ENCODE results near the gene PEX7. TPM values are rescaled to one million over a fixed set of nuclear protein-coding genes. Genes with fewer than 3 reads are reported as not detected.
"Not testable (repeated sequence)": the region's sequence is repeated elsewhere in the genome, so short reads cannot be mapped to it uniquely, and the experiment has no call there.

The PEX7 gene
- total RNA-seq, 2 donors from 2014 or later, result 4.2 to 6.1 TPM

DNA sequence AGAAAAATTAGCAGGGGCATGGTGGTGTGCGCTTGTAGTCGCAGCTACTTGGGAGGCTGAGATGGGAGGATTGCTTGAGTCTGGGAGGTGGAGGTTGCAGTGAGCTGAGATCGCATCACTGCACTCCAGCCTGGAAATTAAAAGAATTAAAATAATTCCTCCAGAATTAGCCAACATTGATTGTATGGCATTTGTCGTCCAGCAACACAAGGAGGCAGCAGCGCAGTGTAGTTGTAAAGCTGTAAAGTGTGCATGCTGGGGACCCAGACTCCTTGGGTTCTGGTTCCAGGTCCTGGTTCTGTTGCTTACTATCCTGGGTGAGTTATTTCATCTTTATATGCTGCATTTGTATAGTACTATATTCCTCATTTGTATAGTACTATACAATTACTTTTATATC, 41.4 kb downstream of the PEX7 start:
- no peak for DNase-seq (ENCODE audit: low spot score in 2 of 2)
- H3K9me3 Mint-ChIP-seq, result no peaks in the 10 kb centered on the region
- no peak overlapping the region for H3K27ac Mint-ChIP-seq
- no peak for ATAC-seq
- H3K36me3 Mint-ChIP-seq, result no peaks in the 10 kb centered on the region

- Mint-ChIP-seq H3K27ac (no peak overlapping the region), H3K9me3 (no peaks in the 10 kb centered on the region), H3K36me3 (peaks cover 0 to 5% of the 10 kb centered on the region in 2 donors)
- ATAC-seq (no peak), DNase-seq (ENCODE audit: low spot score in 2 of 2) (no peak)
These were observed 42.3 kb downstream of the PEX7 start for GRCh38 chr6:136864676-136865075.

DNA sequence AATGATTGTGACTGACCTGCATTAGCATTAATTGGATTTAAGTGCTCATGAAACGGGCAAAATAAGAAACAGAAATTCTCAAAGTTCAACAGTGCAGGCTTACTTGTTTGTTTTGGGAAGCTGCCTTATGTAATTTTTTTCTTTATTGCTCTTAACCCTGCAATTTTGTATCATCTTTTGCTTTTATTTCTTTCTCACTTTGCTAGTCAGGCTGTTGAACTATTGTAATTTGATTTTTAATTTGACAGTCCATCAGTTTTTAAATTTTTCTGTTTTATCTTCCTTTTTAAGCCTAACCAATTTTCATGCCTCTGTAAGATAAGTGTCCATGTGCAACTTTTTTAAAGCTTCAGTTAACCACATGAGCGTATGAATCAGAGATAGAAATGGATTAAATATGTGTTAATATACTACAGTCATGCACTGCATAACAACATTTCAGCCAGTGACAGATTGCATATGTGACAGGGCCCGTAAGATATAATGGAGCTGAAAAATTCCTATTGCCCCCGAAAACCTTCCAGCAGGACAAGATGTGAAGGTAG, 44.6 kb downstream of the PEX7 start:
- ATAC-seq, result no peak
- H3K9me3 Mint-ChIP-seq, result no peaks in the 10 kb centered on the region
- peaks cover 0 to 7% of the 10 kb centered on the region in 2 donors for H3K36me3 Mint-ChIP-seq
- H3K27ac Mint-ChIP-seq, result no peak overlapping the region
- DNase-seq (ENCODE audit: low spot score in 2 of 2), result no peak

GRCh38 chr6:136869451-136869850, 47.1 kb downstream of the PEX7 start:
- DNase-seq (ENCODE audit: low spot score in 2 of 2), result no peak
- no peak for ATAC-seq
- Mint-ChIP-seq H3K9me3 (peaks cover 0 to 4% of the 10 kb centered on the region in 2 donors), H3K27ac (no peak overlapping the region), H3K36me3 (peaks cover 13 to 30% of the 10 kb centered on the region in 2 donors)

GRCh38 chr6:136873748-136874147, 51.4 kb downstream of the PEX7 start:
- no peak overlapping the region for H3K27ac Mint-ChIP-seq
- DNase-seq (ENCODE audit: low spot score in 2 of 2), result no peak
- peaks cover 0 to 4% of the 10 kb centered on the region in 2 donors for H3K9me3 Mint-ChIP-seq
- peaks cover 23 to 56% of the 10 kb centered on the region in 2 donors for H3K36me3 Mint-ChIP-seq
- ATAC-seq, result no peak

DNA sequence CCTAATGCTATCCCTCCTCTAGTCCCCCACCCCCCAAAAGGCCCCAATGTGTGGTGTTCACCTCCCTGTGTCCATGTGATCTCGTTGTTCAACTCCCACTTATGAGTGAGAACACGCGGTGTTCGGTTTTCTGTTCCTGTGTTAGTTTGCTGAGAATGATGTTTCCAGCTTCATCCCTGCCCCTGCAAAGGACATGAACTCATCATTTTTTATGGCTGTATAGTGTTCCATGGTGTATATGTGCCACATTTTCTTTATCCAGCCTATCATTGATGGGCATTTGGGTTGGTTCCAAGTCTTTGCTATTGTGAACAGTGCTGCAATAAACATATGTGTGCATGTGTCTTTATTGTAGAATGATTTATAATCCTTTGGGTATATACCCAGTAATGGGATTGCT, 54.1 kb downstream of the PEX7 start:
- ATAC-seq; DNase-seq (ENCODE audit: low spot score in 2 of 2); H3K9me3 Mint-ChIP-seq; H3K27ac Mint-ChIP-seq: not testable (repeated sequence)
- H3K36me3 Mint-ChIP-seq, result peaks cover 23 to 49% of the 10 kb centered on the region in 2 donors

- Mint-ChIP-seq H3K9me3 (no peaks in the 10 kb centered on the region), H3K36me3 (peaks cover 10 to 19% of the 10 kb centered on the region in 2 donors), H3K27ac (no peak overlapping the region)
- ATAC-seq (no peak), DNase-seq (ENCODE audit: low spot score in 2 of 2) (no peak)
These were observed 58.5 kb downstream of the PEX7 start for GRCh38 chr6:136880748-136881460.

DNA sequence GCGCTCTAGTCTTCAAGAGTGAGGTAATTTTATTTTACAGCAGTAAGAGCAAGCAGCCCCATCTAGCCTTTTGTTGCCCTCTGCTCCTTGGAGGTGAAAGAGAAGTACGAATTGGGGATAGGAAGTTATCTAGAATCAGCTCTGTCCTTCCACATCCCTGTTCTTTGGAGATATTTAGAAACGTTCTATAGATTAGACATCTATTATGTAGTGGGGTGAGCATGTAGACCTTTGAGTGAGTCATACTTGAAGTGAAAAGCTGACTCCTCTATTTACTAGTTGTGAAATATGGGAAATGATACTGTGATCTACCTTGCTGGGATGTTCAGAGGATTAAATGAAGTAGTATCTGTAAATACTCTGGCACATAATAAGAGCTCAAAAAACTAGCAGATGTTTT, 63.7 kb downstream of the PEX7 start:
- no peaks in the 10 kb centered on the region for H3K36me3 Mint-ChIP-seq

DNA sequence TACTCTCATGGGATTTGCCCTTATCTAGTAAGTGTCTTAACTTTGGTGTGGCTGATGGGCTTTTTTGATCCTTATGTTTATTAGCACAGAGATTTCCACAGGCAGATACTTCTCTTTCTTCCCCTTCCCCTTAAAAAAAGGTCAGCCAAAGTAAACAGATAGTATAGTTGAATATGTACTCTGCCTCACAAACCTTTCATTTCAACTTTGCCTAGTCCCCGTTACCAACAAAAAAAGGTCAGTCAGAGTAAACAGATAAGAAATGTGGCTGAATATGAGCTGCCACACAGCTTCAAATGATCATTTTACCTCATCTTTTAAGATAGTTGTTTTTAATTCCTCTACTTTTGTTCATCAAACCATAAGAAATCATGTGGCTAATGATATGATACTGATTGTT, 65.6 kb downstream of the PEX7 start:
- H3K27ac Mint-ChIP-seq, result no peak overlapping the region
- H3K36me3 Mint-ChIP-seq, result no peaks in the 10 kb centered on the region
- DNase-seq (ENCODE audit: low spot score in 2 of 2) (no peak), ATAC-seq (no peak)
- no peaks in the 10 kb centered on the region for H3K9me3 Mint-ChIP-seq

More for the DNA sequence above, 63.7 kb downstream of the PEX7 start:
- Mint-ChIP-seq H3K27ac (no peak overlapping the region), H3K9me3 (no peaks in the 10 kb centered on the region)
- no peak for DNase-seq (ENCODE audit: low spot score in 2 of 2)
- ATAC-seq, result peak in 1 of 2 donors; percentile 58

GRCh38 chr6:136889271-136890193, 67.1 kb downstream of the PEX7 start:
- DNase-seq (ENCODE audit: low spot score in 2 of 2) (no peak), ATAC-seq (no peak)
- no peaks in the 10 kb centered on the region for H3K36me3 Mint-ChIP-seq
- no peaks in the 10 kb centered on the region for H3K9me3 Mint-ChIP-seq
- no peak overlapping the region for H3K27ac Mint-ChIP-seq

GRCh38 chr6:136890194-136890839, 67.9 kb downstream of the PEX7 start:
- DNase-seq (ENCODE audit: low spot score in 2 of 2) (no peak), ATAC-seq (no peak)
- no peaks in the 10 kb centered on the region for H3K36me3 Mint-ChIP-seq
- H3K27ac Mint-ChIP-seq, result peak overlapping the region in 1 of 2 donors; percentile 2
- no peaks in the 10 kb centered on the region for H3K9me3 Mint-ChIP-seq

GRCh38 chr6:136890986-136891385, 68.6 kb downstream of the PEX7 start:
- peak in 1 of 2 donors; percentile 20 for ATAC-seq

DNA sequence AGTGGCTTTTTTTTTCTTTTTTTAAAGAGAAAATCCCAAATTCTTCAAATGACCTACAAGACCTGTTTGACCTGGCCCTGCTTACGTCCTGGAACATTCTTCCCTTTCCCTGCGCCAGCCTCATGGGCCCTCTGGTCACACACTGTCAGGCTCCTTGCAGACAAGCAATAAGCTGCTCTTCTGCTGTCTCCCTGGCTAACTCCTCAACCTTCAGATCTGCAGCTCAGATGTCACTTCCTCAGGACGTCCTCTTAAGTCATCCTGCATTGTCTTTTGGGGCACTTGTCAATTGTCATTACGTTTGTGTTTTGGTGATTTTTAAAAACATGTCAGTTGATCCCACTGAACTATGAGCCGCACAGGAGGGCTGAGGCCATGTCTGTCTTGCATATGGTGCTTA, 70.8 kb downstream of the PEX7 start:
- no peak for ATAC-seq
- DNase-seq (ENCODE audit: low spot score in 2 of 2), result no peak
- Mint-ChIP-seq H3K36me3 (no peaks in the 10 kb centered on the region), H3K27ac (peak overlapping the region in 1 of 2 donors; percentile 12), H3K9me3 (no peaks in the 10 kb centered on the region)

More at GRCh38 chr6:136890986-136891385, 68.6 kb downstream of the PEX7 start:
- no peaks in the 10 kb centered on the region for H3K9me3 Mint-ChIP-seq
- H3K36me3 Mint-ChIP-seq, result no peaks in the 10 kb centered on the region
- DNase-seq (ENCODE audit: low spot score in 2 of 2), result no peak
- H3K27ac Mint-ChIP-seq, result no peak overlapping the region

DNA sequence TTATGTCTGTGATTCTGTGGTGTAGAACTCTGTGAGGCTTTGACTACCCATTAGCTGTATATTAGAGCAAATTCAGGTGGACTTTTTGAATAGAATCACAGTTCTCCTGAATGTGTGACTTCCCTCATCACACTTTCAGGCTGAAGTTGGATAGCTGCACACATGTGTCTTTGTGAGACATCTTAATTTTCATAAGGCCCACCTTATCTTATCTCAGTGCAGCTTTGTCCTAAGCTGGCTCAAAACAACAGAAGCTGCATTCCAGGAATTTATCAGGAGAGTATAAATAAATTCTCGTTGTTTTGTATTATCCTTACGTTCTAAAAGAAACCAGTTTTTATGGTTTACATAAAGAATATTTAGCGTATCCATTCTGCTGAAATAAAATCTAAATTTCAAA, 73.5 kb downstream of the PEX7 start:
- ATAC-seq (no peak), DNase-seq (ENCODE audit: low spot score in 2 of 2) (no peak)
- Mint-ChIP-seq H3K36me3 (peaks cover 5 to 6% of the 10 kb centered on the region in 2 donors), H3K9me3 (no peaks in the 10 kb centered on the region), H3K27ac (no peak overlapping the region)

DNA sequence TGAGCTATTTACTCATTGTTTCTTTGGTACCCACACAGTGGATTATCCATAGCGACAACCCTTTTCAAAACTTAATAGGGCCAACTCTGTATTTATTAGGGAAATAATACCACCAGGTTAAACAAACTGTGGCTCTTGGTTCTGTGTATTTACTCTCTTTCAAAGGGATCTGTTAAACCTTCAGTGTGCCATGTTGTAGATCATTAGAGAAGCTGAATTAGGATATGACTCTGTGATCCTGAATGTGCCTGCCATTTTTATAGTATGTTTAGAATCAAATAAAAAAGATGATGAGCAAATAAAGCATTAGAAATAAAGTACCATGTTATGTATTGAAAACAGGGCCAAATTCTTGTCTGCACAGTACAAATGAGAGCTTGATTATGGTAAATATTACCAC, 74.7 kb downstream of the PEX7 start:
- Mint-ChIP-seq H3K9me3 (no peaks in the 10 kb centered on the region), H3K36me3 (peaks cover 6 to 12% of the 10 kb centered on the region in 2 donors), H3K27ac (no peak overlapping the region)
- DNase-seq (ENCODE audit: low spot score in 2 of 2), result no peak
- ATAC-seq, result no peak

DNA sequence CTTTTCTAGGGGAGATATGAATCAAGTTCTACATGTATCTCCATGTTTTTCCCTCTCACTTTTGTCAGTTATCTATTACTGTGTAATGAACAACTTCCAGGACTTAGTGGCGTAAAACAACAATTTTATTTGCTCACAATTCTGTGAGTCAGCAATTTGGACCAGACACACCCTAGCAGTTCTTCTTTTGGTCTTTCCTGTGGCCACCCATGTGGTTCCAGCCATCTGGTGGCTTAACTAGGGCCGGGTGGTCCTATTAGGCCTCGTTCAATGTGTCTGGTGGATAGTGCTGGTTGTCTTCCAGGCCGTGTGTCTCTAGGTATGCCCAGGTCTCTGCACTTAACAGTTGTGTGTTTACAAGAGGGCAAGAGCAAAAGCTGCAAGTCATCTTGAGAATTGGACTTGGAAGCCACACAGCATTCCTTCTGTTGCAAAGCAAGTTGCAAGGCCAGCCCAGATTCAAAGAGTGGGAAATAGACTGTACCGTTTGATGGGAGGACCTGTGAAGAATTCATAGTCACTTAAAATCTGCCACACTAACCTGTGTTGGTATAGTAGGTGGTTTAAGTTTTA, 78.9 kb downstream of the PEX7 start:
- no peak for ATAC-seq
- Mint-ChIP-seq H3K27ac (peak overlapping the region in 1 of 2 donors; percentile 50), H3K9me3 (no peaks in the 10 kb centered on the region), H3K36me3 (peaks cover 6 to 12% of the 10 kb centered on the region in 2 donors)
- DNase-seq (ENCODE audit: low spot score in 2 of 2), result no peak
